ENCODE measurements around the gene FAM234B. TPM values are rescaled to one million over a fixed set of nuclear protein-coding genes. Genes with fewer than 3 reads are reported as not detected.
A peak's percentile ranks its signal among the peaks of the same experiment; 100 is the strongest.

Gene FAM234B
- polyA plus RNA-seq, 4 donors, result 8.3 to 13.9 (median 12.2) TPM

DNA sequence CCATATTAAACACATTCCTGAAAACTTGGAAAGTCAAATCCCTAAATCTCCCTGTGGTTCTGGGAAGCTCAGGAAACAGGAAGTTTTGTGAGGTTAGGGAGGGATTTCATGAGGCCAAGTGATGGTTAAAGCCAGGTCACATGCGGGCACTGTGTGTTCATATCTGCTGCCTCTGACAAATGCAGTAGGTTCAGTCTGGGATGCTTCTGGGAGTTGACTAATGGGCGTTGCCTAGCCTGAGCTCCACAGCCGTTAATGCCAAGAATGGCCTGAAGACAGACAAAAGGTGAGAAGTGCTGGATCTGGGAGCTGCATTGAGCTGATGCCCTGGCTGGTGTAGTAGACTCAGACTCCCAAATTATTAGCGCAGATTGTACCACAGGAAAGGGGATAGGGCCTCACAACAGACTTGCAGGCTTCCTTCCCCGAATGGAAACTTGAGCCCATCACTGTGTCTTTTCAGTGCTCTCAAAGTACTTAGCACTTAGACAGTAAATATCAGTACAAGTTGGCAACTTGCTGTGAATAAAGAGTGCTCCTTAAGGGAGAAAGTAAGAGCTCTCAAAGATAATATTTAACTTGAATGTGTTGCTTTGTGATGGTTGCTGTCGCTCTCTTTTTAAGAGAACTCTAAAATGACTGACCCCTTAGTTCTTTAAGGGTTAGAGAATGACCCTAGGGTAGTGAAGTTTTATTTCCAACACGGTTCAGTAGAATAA, 41.9 kb downstream of the FAM234B start:
- no peak for DNase-seq (ENCODE audit: low read depth in 4 of 4, low spot score in 3 of 4)

DNA sequence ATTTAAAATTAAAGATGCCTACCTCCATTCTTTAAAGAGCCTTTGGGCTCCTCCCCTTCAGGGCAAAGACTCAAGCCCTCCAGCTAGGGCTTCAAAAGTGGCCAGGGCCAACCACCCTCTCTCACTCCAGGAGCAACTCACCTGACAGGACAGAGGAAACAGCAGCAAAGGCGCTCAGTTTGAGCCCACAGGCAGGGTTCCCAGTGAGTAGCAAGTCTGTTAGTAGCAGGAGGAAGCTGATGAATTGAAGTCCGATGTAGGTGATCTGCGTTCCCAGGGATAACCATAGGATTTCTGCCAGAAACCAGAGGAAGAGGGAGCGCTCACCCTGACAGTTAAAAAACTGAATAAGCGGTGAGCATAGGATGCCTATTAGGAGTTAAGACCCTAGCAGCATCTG, 43.6 kb downstream of the FAM234B start:
- DNase-seq (ENCODE audit: low read depth in 4 of 4, low spot score in 3 of 4), result no peak

DNA sequence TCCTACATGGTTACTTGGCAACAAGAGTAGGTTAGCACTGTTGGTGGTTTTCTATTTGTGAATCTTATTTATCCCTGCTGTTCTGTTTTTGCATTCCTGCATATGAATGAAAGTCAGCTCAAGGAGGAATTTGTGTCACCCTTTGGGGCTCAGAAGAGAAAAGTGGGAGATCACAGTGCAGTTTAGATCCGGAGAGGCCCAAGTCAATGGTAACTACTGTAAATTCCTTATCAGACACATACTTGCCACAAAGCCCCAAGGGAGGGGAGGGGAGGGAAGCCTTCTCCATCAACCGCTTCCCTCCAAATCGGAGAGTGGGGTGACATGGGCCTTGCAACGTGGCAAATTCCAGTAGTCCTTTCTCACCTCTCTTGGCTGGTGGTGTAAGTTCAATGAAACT, 44.3 kb downstream of the FAM234B start:
- DNase-seq (ENCODE audit: low read depth in 4 of 4, low spot score in 3 of 4), result no peak

DNA sequence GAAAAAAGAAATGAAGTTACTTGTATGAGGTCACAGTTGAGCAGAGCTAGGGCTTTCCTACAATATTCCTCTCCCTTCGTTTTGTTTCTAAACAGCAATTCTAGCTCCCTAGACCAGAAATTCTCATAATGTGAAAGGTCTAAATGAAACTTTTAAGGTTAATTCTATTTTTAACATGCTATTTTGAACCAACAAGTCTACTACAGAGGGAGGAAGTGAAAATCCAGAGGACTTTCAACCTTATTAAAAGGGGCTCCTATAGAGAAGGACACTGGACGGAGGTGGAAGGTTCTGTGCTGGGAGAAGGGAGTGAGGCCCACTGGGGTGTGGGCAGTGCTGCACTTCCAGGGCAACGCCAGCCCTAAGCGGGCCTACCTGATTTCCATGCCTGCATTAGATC, 45.9 kb downstream of the FAM234B start:
- no peak for DNase-seq (ENCODE audit: low read depth in 4 of 4, low spot score in 3 of 4)

DNA sequence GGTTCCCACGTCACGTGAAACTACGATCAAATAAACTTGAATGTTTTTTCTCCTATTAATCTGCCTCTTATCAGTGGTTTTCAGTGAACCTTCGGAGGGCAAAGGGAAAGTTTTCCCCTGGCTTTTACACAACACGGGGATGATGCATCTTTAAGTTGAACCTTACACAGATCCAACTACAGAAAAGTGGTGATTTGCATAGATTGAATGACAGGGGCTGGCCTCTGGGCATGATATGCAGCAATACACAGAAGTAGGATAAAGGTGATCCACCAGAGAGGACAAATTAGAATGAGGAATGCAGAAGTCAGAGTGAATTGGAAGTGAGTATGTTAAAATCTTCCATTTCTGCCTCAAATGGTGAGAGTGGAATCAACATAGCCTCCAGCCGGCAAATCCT, 47.7 kb downstream of the FAM234B start:
- no peak for DNase-seq (ENCODE audit: low read depth in 4 of 4, low spot score in 3 of 4)

DNA sequence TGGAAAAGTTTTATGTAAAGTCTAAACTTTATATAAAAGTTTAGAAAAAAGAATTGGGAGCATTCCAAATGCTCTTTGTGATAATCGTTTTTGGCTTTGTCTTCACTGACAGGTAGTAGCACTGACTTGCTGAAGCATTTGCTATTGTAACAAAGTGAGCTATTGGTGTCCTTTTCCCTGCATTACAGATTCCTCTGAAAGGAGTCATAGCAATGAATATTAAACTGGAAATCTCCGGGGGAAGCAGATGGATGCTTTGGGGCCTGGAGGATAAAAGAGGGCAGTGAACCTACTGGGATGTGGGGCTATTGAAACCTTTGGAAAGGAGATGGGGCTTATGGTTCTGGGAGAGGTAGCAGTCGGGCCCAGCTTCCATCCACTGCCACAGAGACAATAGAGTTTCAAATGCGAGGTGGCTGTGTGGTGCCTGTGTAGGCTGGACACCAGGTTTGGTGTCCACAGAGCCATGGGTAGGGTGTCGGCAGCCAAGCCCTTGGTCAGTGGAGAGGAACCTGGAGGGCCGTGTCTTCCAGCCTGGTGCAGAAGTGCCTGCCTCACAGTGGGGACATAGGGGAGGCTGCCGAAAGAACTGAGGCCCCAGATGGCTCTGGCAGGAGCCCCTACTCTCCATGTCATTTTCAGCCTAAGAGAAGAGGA, 49.1 kb downstream of the FAM234B start:
- DNase-seq (ENCODE audit: low read depth in 4 of 4, low spot score in 3 of 4), result no peak

DNA sequence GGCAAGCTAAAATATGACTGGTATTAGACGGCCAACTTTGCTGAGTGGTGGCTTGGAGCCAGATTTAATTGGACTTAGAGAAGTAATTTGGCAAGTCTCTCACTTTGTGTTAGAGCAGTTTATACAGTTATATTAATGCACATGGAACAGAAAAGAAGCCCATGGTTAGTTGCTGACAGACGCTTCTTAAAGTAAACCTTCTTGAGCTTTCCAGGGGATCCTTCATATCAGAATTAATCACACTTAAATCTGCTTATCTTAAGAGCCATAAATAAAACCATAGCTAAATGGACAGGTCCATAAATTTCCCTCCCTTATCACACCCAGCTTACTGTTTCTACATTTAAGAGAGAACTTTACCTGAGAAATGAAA, 49.7 kb downstream of the FAM234B start:
- no peak for DNase-seq (ENCODE audit: low read depth in 4 of 4, low spot score in 3 of 4)

DNA sequence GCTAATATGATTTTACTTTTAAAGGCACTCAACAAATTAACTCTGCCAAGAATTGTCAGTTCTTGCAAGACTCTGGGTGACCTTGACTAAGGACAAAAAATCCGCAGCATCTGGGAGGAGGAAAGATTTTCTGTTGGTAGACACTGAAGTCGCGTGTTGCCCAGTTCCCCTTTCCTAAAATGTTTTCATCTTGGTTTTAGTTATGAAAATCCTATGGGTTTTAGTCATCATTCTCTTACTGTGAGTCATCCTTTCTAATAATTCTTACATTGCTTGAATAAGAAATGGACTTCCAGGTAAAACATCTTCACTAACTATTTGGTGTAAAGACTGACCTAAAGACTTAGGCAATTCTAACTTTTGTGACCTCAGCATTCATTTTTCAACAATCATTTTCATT, 50.2 kb downstream of the FAM234B start:
- no peak for DNase-seq (ENCODE audit: low read depth in 4 of 4, low spot score in 3 of 4)

DNA sequence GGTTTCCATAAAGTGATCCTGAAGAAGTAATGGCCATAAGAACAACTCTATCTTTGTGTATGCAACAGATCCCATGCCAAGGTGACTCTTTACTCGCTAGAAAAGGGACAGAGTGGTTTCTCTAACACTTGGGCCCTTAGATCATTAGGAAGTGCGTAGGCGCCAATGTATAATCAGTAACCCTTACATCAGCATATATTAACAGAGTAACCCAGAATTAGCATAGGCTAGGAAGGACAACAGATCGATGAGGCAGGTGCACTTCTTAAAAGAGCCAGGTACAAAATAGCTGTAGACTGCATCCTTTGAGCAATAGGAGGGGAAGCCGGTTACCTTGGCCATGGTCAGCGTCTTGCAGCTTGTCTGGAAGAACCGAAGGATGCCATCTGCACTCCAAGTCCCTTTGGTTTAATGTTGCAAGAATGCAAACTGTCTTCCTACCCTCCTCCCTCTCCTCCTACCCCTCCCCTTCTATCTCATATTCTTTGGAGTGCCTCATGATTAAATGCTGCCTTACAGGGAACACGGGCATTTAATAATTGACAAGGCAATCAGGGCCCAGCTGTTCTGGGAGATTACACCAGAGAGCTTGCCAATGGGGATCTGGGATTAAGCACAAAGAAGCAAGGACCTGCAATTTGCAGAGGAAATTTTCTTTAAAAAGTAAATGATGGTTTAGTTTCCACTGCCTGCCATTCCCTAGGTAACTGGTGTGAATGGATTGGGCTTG, 51.2 kb downstream of the FAM234B start:
- no peak for DNase-seq (ENCODE audit: low read depth in 4 of 4, low spot score in 3 of 4)

DNA sequence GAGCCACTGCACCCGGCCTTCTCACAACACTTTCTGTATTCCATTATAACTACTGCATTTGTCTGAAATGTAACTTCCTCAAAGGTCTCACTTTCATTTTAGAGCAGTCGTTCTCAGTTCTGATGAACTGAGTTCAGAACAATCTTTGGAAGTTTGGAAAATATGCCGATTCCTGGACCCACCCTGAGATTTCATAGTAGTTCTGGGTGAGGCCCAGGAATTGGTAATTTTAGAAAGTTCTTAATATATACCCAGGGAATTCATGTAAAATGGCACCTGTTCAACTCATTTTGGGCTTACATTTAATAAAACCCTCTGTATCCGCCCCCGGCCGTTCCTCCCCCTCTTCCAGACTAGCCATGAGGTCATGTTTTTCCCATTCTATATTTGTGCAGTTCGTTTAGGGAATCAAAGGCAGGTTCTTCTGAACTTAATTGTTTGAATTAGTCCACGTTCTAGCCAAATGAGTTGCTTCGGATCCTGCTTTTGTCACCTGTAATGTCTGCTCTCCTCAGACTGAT, 53.4 kb downstream of the FAM234B start:
- DNase-seq (ENCODE audit: low read depth in 4 of 4, low spot score in 3 of 4), result no peak

DNA sequence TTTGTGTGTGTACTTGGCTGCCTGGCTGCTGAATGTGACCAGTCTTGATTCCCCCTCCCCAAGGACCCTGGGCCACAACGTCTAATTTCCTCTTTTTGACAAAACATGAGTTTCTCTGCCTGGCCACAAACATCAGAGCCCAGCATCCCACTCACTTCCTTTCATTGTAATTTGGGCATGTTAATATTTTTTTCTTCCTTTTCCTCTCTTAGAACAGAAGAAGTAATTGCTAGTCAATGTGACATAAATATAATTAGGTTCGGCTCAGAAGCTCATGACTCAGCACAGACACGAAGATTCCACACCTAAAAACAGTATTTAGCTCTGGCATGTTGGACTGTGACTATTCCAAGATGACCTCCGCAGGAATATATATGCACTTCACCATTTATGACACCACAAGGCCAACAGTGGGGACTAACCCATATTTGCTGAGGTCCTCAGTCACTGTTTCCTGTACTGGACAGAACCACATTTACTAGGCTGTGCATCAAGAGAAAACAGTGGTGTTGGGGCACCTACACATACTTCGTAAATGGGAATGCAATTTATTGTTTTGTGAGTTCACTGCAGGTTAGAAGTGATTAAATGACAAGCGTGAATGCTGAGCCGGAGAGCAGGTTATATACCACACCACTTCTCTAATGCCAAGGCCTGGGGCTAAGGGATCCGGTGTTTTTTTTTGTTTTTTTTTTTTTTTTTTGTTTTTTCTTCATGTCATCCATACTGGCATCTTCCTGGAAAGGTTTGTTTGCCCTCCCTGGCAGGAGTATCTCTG, 55.1 kb downstream of the FAM234B start:
- DNase-seq (ENCODE audit: low read depth in 4 of 4, low spot score in 3 of 4), result no peak

DNA sequence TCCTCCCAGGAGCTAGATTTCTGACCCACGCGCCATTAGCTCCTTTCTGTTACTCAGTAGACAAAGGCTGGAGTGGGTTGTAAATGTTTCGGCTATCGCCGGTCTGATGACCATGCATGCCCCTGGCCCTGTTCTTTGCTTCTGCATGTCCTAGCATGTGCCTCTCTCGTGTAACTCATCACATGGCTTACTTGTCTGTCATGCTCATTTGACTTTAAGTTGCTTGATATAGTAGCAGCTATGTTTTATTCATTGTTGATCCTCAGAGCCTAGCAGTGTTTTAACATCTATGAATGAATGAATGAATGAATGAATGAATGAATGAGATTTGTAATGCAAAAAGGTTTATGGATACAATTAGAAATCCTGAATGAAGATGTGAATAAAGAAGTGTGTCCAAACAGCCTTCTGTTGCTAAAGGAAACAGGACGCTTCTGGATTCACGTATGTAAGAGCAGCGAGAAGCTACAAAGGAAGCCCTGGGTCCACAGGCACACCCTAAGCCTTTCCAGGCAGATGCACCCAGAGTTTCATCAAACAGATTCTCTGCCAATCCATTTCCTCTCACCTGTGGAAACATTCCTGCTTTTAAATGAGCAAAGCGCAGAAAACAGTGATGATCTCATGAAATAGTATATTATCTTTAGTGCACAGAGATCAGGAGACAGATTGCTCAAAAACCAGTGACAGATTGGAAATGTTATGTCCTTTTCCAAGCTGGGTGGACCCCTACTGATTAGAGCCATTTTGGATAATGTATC, 55.8 kb downstream of the FAM234B start:
- no peak for DNase-seq (ENCODE audit: low read depth in 4 of 4, low spot score in 3 of 4)

DNA sequence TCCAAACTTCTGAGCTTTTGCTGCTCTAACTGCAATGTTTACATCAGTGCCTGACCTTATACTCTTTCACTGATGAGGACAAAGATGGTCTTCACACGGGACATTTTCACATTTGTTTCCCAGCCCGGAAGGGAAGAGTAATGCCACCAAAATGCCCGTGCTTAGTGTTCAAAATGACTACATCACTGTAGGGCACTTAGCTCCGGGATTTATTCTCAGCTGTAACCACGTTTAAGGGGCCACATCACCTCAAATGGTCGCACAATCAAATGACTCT, 56.4 kb downstream of the FAM234B start:
- no peak for DNase-seq (ENCODE audit: low read depth in 4 of 4, low spot score in 3 of 4)

DNA sequence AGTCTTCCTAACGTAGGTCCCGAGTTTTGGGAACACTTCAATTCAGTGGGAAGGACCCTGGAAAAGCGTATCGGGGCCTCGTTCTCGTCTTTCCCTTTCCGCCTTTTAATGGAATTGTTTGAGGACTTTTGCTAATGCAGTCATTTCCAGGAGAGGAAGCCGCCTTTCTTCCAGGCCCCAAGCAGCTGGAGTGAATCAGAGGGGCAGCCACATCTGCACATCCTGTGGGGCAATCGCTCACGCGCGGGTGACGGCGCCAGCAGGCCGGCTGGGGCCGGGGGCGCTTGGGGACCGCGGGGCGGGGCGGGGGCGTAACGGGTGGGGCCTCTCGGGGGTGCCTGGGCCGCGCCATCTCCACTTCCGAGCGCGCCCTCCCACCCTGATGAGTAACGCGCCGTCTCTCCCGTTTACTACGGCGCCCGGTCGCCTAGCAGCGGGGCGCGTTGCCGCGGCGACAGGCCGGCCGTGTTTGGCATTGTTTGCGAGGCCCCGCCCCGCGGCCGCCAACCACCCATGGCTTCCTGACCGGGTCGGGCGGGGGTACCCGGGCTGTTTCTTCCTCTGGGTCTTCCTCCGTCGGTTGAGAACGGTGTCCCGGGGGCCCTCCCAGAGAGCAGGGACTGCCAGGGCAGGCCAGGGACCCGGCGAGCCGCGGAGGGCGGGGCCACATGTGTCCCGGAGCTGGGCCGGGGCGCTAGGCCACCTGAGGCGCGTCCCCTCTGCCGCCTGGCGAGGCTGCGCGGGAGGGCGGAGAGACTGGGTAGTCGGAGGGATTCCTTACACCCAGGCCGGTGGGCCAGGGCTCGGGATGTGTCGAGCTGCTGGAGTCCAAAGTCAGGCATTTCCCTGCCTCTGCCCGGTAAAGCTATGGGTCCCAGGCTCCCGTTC, 56.9 kb downstream of the FAM234B start:
- DNase-seq (ENCODE audit: low read depth in 4 of 4, low spot score in 3 of 4), result peak in 3 of 4 donors; percentile 80 to 88 (median 85)

DNA sequence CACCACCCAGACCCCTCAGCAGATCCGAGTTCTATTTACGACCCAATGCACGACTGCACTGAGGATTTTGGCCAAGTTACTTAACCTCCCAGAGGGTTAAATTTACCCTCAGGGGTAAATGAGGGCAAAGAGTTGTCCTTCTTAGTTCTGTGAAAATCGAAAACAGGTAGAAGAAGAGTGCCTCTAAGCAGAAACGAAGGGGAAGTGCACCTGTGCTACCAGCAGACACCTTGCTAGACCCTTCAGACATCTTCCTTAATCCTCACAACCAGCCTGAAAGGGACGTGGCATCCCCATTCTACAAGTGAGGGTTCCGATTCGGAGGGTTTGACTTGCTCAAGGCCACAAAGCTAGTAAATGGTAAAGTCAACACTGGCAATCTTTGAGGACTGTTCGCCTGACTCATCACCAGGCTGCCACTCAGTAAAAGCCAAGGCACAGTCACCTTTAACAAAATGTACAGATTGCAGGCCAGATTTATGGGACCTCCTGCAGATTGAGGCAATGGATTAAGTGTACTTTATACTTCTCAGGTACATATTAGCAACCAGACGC, 57.7 kb downstream of the FAM234B start:
- no peak for DNase-seq (ENCODE audit: low read depth in 4 of 4, low spot score in 3 of 4)

DNA sequence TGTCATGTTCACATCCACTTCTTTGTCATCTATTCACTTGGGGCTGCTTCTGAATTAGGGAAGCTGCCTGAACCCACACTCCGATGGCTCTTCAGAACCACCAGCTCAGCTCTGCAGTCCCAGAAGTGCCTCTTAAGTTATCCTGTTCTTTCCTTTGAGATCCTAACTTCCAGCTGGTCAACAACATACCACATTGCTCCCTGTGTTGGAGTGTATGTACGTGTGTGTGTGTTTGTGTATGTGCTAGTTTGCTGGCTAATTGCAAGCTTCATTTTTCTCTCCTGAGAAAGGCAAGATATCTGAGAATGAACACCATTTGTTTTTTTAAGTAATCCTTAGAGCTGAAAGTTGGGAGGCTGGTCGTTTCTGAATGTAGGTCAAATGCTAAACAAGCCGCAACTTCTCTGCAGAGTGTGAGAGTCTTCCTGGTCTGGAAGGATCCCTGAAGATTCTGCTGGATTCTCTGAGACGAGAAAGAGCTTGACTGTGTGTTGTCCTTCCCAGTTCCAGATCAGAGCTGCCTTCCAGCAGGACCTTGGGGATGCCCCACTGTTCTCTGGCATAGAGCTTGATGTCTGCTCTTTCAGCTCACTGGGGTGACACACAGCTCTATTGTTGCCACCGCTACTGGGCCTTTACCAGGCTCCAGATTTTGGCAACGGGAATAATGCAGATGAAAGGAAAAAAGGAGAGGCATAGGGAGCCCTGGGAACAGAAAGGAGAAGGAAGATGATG, 58.4 kb downstream of the FAM234B start:
- DNase-seq (ENCODE audit: low read depth in 4 of 4, low spot score in 3 of 4), result no peak

DNA sequence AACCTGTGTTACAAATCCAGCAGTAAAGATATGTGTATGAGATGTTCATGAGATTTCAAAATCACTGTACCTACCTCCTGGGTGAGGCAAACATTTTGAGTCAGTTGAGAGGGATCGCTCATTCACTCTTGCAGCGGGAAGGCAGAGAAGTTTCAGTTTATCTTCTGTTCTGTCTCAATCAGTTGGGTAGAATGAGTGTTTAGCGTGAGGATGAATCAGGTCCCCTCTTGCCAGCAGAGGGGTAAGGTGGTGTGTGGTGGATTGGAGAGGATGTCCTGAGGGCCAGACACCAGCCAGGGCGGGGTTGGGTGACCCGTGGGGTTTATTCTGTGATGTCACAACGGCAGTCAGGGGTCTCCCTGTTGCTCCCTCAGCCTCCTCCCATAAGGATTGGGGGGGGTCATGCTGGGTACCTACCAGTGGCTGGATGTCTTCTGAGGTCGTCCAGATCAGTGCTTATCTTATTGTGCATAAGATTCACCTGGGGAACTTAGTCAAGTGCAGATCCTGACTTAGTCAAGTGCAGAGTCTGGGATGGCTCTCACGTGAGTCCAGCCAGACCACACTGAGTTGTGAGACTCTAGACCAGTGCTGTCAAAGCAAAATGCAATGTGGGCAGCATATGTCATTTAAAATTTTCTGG, 59.3 kb downstream of the FAM234B start, which contains the start of gene GSG1:
Gene GSG1, minus strand, starts transcription at position 277 of the 643 bp plus-strand sequence. Its CDS starts 155 bp downstream, at position 122.
- no peak for DNase-seq (ENCODE audit: low read depth in 4 of 4, low spot score in 3 of 4)

DNA sequence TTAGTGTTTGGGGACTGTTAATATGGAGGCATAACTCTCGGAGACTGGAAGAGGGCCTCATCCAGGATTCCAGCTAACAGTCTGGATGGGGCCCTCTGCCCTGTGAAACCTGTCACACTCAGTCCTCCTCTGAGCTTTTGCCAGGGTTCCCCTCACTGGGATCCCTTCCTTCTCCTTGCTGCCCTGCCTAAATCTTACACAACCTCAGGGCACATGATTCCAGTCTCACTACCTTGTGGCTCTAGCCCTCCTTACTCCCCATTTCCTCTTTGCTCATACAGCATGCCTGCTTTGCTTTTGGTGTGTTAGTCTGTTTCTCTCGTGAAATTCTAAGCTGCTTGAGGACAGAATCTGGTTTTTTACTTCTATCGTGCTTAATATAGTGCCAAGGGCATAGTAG, 60.2 kb downstream of the FAM234B start:
- DNase-seq (ENCODE audit: low read depth in 4 of 4, low spot score in 3 of 4), result no peak

Measured in left renal pelvis (tissue), 4 donors.